GM19193 (cell line): ENCODE results near the gene ZNF333.

ENCODE experiments used
- POLR2A ChIP-seq: IDR thresholded peaks from 4 replicates; pipeline ENCODE4 v1.6.1; 2011; ENCODE audit not compliant: insufficient read depth, insufficient read length; ENCODE audit errors: extremely low read depth

Gene ZNF333

GRCh38 chr19:14677464-14677863 is 12.4 kb upstream of the ZNF333 start:
- TF ChIP-seq POLR2A: no peak

DNA sequence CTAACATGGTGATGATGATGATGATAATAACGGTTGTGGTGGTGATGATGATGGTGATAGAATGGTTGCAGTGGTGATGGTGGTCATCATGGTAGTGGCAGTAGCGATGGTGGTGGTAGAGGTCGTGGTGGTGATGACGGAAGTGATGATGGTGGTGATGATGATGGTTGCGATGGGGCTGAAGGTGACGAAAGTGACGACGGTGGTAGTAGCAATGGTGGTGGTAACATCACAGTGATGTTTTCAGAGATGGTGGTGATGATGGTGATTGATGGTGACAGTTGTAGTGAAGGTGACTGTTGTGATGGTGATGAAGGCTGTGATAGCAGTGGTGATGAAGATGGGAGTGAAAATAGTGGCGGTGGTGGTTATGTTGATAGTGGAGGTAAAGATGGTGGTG is 11.6 kb upstream of the ZNF333 start:
- TF ChIP-seq POLR2A: no peak

- TF ChIP-seq POLR2A: no peak
These were observed 7.8 kb upstream of the ZNF333 start for GRCh38 chr19:14682084-14682483.

DNA sequence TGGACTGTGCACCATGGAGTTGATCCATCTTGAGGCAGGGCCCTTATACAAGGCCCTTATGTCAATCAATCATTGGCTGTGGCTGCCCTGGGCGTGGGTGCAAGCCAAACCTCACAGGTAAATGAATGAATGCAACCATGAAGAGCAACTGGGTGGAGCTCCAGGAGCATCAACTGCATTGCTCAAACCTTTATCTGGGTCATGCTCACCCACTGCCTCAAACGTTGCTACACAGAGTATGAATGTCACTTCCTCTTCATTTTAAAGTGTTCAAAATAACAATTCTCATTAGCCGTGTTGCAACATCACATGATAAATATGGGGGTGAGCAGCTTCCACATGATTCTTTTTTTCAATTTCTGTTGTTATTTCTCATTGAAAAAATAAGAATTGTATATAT is 6.4 kb upstream of the ZNF333 start:
- TF ChIP-seq POLR2A: no peak

- no peak for TF ChIP-seq POLR2A
These were observed 3.4 kb upstream of the ZNF333 start for GRCh38 chr19:14686411-14686810.

DNA sequence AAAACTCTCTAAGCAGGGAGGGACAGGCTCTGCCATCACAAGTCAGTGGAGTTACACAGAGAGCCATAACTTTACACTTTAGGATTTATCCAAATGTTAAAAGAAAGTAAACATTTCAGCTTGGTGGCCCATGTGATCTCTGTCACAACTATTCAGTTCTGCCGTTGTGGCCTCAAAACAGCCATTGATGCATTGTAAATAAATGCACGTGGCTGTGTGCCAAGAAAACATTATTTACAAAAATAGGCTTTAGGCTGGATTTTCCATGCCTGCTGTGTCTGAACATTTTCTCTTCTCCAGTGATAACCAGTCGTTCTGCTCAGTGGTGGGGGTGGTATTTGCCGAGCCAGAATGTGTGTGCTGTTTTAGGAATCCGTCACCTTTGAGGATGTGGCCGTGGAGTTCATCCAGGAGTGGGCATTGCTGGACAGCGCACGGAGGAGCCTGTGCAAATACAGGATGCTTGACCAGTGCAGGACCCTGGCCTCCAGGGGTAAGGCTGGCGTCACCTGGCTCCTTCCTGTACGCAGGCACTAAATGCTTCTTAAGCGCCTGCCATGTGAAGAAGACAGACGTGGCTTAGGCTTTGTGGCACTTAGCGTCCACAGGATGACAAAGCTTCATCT is 4.9 kb downstream of the ZNF333 start:
- TF ChIP-seq POLR2A: no peak

GRCh38 chr19:14695471-14695870 is 5.6 kb downstream of the ZNF333 start:
- no peak for TF ChIP-seq POLR2A

DNA sequence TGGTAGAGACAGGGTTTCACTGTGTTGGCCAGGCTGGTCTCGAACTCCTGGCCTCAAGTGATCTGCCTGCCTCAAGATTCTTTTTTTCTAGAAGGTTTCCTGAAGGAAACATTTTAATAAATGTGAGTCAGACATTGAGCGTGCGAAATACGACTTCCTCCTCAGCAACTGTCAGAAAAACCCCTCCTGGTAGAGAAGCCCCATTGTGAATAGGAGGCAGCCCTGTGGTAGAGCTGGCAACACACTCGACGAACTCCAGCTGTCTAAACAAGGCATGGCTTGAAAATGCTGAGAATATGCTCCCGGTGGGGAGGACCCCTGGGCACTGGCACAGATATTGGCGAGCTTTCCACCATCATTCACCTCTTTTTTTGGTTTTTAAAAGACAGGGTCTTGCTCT is 9.8 kb downstream of the ZNF333 start:
- no peak for TF ChIP-seq POLR2A

GRCh38 chr19:14700711-14701375 is 11.0 kb downstream of the ZNF333 start:
- TF ChIP-seq POLR2A: no peak

- no peak for TF ChIP-seq POLR2A
These were observed 14.0 kb downstream of the ZNF333 start for GRCh38 chr19:14703833-14704232.

DNA sequence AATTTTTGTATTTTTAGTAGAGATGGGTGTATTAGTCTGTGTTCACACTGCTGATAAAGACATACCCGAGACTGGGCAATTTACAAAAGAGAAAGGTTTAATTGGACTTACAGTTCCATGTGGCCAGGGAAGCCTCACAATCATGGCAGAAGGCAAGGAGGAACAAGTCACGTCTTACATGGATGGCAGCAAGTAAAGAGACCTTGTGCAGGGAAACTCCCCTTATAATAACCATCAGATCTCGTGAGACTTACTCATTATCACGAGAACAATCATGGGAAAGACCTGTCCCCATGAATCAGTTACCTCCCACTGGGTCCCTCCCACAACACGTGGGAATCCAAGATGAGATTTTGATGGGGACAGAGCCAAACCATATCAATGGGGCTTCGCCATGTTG is 14.6 kb downstream of the ZNF333 start:
- TF ChIP-seq POLR2A: no peak

DNA sequence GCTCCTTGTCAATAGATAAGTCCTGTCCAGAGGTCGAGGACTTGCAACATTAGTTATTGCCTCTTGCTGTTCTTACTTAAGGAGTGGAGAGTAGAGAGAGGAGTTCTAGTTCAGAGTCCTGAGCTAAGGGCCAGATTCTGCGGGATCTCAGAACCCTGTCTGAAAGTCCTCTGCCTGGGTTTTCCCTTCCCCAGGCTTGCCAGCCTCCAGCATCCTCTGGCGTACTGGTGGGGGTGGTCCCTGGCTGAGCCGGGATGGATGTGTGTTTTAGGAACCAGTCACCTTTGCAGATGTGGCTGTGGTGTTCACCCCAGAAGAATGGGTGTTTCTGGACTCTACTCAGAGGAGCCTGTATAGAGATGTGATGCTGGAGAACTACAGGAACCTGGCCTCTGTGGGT is 26.0 kb downstream of the ZNF333 start:
- TF ChIP-seq POLR2A: no peak

DNA sequence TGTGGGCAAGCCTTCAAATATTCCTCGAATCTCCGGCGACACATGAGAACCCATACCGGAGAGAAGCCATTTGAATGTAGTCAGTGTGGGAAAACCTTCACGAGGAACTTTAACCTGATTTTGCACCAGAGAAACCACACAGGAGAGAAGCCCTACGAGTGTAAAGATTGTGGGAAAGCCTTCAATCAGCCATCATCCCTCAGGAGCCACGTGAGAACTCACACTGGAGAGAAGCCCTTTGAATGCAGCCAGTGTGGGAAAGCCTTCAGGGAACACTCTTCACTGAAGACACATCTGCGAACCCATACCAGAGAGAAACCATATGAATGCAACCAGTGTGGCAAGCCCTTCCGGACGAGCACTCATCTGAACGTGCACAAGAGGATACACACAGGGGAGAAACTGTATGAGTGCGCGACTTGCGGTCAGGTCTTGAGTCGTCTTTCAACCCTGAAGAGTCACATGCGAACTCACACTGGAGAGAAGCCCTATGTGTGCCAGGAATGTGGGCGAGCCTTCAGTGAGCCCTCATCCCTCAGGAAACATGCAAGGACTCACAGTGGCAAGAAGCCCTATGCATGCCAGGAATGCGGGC is 28.8 kb downstream of the ZNF333 start:
- no peak for TF ChIP-seq POLR2A

- no peak for TF ChIP-seq POLR2A
These were observed 29.3 kb downstream of the ZNF333 start for GRCh38 chr19:14719162-14719561.

DNA sequence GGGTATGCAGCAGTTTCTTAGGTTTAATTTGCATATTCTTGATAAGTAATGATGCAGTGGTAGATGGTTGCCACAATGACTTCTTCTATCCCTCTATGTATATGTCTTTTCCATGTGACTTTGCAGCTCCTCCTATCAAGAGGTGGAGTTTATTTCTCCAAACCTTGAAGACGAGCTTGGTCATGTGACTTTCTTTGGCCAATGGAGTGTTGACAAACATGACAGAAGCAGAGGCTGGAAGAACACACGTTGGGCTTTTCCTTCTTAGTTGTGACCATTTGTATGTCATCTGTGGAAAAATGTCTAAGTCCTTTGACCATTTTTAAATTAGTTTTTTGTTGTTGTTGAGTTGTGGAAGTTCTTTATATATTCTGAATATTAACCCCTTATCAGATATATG is 32.3 kb downstream of the ZNF333 start:
- no peak for TF ChIP-seq POLR2A

GRCh38 chr19:14728595-14728994 is 38.7 kb downstream of the ZNF333 start:
- TF ChIP-seq POLR2A: no peak
